NCI-H82 (cell line): ENCODE measurements around the gene BOLA1.
"Not testable (repeated sequence)": the region's sequence is repeated elsewhere in the genome, so short reads cannot be mapped to it uniquely, and the experiment has no call there.

Source experiments
- DNase-seq: peaks from one replicate; lab custom pipeline; 2025; lab: John Stamatoyannopoulos, UW

The BOLA1 gene

DNA sequence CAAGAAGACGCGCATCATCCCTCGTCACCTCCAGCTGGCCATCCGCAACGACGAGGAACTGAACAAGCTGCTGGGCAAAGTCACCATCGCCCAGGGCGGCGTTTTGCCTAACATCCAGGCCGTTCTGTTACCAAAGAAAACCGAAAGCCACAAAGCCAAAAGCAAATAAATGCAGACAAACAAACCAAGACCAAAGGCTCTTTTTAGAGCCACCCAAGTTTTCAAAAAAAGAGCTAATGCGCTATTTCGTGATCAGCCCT lies 12.2 kb upstream of the BOLA1 start:
- DNase-seq, result not testable (repeated sequence)

DNA sequence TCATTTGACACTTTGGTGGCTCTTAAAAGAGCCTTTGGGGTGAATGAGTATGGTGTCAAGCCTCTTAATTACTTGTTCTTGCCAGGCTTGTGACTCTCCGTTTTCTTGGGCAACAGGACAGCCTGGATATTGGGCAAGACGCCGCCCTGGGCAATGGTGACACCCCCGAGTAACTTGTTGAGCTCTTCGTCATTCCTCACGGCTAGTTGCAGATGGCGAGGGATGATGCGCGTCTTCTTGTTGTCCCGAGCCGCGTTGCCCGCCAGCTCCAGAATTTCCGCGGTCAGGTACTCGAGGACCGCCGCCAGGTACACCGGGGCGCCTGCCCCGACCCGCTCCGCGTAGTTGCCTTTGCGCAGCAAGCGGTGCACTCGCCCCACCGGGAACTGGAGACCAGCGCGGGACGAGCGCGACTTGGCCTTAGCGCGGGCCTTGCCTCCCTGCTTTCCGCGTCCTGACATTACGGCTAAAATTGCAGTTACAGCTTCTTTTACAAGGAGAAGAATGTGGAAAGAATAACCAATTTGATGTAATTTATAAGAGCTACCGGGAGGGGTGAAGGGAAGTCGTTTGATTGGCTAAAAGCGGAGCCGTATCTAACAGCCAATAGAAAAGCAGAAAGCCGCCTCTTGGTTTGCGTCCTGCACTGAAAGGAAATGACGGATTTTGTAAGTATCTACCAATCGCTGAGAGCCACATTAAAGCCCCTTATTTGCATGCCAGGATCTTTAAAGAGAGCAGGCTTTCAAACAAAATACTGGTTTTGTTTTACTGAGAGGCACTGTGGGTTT lies 11.7 kb upstream of the BOLA1 start:
- DNase-seq, result peak; percentile 99

DNA sequence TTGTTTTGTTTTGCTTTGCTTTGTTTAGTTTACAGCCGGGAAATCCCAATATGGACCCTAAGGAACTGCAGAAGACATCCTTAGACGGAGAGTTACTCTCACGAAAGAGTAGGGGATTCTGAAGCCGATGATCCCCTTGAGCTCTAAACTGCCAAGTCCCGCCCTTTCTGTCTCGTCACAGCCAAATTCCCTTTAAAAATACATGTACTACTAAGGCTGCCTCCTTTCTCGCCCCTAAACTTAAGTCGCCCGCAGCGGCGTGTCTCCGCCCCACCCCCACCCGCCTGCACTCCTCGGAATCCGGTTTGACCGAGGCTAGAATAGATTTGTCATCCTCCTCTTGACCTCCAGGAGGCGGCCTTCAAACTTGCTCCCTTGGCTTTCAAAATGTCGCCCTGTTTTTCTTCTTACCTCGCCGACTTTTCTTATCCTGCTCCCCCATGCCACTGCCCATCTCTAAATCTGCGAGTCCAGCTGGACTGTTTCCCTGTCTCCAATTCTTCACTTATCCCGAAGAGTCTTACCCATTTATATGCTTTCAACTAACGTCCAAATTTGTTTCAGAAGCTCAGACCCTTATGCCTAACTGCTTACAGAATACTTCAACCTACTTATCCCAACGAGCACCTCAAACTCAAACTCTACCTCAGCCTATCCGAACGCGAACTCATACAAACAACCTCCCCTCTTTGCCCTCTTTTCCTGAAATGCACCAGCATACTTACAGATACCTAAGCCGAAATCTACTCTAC lies 10.9 kb upstream of the BOLA1 start:
- peak; percentile 99 for DNase-seq

DNA sequence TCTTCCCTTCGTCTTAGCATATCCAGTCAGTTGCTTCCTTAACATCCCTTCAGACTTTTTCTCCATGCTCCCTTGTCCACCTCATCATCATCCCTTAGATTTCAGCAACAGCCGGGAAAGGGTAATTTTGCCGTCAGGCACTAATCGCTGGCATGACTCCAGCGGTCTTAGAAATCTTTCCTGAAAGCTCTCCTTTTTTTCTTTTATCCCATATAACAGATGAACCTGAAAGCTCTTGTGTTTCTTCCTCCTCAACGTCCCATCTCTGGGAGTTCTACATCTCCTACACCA lies 10.4 kb upstream of the BOLA1 start:
- DNase-seq, result peak; percentile 79

DNA sequence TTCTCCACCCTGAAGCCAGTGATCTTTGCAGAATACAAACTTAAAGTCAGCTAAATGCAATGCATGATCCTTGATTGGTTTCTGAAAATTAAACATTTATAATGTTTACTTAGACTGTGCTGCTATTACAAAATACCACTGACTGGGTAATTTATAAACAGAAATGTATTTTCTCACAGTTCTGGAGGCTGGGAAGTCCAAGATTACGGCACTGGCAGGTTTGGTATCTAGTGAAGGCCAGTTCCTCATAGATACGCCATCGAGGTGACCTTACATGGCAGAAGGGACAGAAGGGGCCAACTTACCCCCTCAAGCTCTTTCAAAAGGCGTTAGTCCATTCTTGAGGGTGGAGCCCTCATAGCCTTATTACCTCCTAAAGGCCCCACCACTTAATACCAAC lies 2.8 kb upstream of the BOLA1 start:
- DNase-seq, result no peak

DNA sequence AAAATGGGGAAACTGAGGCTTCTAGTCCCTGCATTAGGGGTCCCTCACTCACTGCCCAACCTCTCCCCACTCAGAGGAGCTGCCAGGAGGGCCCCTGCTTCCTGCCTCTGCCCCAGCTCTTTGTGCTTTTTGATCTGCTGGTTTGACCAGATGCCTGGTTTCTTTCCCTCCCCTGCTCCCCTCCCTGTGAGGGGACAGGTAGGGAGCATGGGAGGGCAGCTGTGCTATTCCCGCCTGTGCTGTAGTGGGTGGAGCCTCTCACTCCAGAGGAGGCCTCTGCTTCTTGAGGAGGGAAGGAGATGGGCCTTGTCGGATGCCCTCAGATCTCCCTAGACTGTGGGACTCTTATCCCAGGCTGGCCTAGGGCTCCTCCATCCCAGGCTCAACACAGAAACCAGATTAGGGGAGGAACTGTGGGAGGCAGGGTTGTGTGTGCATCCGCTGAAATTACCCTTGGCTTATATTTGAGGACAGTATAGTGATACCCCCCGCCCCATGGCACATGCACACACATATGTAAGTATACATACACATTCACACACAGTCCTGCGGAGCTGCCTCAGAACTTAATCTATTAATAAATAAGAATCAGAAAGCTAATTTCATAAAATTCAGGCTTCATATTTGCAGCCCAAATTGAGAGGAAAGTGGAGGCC lies 4.6 kb downstream of the BOLA1 start:
- peak; percentile 64 for DNase-seq

GRCh38 chr1:149906570-149907075 lies 7.3 kb downstream of the BOLA1 start:
- no peak for DNase-seq

- no peak for DNase-seq
These were observed 15.2 kb downstream of the BOLA1 start for GRCh38 chr1:149914545-149914944.

GRCh38 chr1:149915429-149916192 lies 16.2 kb downstream of the BOLA1 start:
- peak; percentile 86 for DNase-seq

DNA sequence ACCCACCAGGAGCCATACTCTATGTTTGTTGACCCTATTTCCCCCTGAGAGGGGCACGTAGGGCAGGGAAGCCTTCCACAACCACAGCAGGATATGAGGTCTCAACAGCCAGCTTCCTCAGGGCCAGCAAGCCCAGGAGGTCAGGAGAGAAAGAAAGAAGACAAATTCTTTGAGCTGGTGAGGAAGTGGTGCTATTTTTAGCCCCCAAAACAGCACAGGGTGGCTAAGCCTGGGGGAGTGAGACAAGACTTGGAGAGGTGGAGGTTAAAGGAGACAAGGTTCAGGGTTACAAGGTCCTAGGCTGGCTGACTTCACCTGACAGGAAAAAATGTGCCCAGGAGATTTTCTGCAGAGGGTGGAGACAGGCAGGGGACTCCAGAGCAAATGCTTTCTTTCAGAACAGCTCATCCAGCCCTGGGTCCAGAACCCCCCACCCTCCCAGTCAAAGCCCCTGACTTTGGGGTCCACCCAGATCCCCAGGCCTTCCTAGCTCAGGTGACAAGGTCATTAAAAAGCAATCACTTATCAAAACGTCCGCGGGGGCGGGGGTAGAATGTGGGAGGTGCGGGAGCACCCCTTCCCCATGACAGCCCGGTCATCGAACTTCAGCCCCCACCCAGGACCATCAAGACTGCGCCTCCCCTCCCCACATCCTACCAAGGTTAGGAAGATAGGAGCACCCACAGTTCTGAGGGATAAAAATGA lies 17.0 kb downstream of the BOLA1 start:
- no peak for DNase-seq

DNA sequence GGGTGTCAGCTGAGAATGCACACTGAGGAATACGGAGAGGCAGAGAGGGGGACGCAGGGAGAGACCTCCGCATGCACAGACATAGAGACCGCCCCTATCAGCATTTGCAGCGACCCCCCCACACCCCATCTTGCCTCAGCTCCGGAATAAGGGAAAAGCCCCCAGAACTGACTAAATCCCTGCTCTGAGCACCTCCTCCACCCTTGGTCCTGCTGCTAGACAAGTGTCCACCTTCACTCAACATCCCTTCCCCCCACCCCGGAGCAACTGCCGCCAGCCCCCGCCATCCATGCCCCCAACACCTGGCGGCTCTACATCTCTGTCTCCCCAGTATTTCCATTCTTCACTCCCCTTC lies 17.5 kb downstream of the BOLA1 start:
- DNase-seq, result no peak

DNA sequence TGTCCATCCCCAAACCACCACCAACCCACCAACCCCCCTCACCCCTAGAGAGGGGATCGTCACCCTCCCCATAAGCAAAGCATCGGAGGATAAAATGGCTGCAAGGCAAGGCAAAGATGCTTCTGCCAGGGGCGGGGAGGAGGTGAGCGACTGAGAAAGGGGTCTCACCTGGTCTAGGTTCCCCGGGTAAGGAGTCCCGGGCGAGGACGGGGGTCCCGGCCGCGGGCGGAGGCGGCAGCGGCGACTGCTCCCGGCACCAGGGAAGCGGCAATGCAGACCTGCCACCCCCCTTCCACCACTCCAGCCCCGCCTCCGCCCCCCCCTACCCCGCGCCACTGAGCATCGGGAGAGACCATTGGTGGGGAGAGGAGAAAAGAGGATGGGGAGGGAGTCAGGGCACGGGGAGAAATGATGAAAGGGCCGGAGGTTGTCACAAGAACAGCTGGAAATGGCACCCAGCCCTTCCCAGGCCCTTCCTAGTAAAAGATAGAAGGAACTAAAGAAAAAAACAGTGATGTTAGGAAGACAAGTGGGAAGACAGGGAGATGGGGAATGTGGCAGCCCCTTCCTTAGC lies 18.3 kb downstream of the BOLA1 start, which contains the start of gene SV2A:
Gene SV2A (minus strand): TSS at position 274 of the 574 bp plus-strand sequence. CDS start 4,004 bp downstream, outside the sequence.
- DNase-seq, result peak; percentile 90

- DNase-seq, result no peak
These were observed 24.3 kb downstream of the BOLA1 start for GRCh38 chr1:149923626-149924025.

DNA sequence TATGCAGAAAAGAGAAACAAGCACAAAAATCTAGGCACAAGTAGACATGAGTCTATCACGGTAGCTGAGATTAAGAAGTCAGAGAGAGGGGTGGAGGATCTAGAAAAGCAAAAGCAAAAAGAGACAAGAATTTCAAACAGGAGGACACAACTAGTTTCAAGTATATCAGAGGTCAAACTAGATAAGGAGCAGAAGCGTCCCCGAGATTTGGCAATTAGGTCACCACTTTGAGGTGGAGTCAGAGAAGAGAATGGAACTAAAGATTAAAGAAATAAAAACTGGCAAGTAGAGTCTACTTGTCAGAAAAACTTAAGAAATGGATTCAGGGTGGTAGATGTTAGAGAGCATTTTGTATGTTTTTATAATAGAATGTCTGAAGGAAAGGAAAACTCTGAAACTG lies 26.0 kb downstream of the BOLA1 start:
- no peak for DNase-seq

- no peak for DNase-seq
These were observed 26.4 kb downstream of the BOLA1 start for GRCh38 chr1:149925751-149926150.

DNA sequence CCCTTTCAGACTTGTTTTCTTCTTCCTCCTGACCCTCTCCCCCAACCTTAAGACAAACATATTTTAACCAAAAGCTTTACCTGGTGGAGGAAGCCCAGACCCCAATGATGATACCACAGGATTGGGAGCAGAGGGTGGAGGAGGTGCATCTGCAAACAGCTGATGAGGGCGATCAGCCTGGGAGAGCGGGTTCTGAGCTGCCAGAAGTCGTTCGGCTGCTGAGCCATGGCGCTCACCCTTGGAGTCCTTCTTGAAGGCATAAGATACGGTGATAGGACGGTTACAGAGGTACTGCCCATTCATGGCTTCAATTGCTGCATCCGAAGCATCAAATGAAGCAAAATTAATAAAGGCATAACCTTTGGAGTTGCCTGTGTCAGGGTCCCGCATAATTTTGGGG lies 26.9 kb downstream of the BOLA1 start:
- DNase-seq, result no peak

DNA sequence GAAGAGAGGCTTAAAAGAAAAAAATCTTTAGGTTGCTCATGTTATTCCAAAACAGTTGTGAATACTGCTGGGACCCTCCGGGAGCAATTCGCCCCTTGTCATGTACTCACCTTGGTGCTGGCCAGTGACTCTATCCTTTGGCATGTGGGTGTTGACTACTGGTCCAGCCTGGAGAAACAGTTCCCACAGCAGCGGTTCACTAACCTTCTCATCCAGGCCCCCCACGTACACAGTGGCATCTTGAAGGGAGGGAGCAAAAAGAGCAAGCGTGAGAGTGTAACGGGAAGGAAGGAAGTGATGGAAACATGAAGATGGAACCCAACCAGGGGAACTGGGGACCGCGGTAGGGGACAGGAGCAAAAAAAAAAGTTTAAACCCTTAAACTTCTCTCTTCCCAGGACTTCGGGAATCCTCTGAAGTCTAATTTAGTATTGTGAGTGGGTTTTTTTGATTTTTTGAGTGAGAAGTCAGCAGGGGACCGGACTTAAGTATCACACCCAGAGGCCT lies 27.7 kb downstream of the BOLA1 start:
- no peak for DNase-seq

DNA sequence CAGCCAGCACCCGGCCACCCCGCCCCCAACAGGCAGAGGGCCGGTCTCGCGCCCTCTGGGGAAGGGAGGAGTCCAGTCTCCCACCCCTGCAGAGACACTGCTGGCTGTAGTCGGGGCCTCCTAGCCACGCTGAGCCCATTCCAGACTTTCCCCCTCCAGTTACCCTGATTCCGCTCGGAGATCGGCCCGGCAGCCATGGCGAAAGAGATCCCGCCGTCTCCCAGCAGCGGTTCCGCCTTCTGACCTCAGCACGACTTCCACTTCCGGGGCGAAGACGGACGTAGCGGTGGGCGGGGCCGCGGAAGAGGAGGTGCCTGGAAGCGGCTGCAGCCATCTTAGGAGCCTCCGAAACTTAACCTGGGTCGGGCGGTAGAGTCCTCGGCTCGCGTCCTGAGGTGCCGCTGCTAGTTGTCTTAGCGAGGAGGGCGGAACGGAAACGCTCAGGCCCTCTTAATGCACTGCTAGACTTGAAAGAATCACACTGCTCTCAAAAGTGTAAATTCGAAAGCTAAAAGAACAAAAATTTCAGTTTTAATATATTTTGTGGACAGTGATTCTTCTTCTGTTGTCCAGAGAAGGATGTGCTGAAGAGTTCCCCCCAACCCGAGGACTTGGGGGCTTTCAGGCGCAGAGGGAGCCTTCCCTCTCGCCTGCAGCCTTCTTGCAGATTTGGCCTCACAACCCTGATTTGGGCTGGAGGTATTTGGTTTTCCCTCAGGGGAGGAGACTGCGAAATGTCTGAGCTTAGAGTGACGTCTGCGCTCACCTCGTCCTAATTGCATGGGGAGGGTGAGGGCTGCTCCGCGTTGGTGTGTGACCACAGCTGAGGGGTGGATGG lies 28.4 kb downstream of the BOLA1 start, which contains the start of gene SF3B4:
Gene SF3B4 (minus strand): TSS at position 241 of the 838 bp plus-strand sequence. CDS start 44 bp downstream, at position 197.
- peak; percentile 98 for DNase-seq

DNA sequence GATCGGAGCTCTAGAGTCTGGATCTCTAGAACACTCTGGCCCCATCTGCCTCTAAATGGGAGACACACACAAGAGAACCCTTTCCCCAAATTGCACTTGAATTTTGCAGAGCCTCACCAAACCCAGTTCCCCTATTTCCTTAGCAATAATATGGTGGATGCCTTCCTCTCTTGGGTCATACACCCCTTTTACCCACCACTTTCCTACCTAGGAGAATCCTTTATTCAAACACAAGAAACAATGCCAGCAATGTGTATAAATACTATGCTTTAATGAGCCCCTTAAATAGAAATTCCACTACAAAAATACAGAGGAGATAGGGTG lies 29.0 kb downstream of the BOLA1 start:
- DNase-seq, result no peak

DNA sequence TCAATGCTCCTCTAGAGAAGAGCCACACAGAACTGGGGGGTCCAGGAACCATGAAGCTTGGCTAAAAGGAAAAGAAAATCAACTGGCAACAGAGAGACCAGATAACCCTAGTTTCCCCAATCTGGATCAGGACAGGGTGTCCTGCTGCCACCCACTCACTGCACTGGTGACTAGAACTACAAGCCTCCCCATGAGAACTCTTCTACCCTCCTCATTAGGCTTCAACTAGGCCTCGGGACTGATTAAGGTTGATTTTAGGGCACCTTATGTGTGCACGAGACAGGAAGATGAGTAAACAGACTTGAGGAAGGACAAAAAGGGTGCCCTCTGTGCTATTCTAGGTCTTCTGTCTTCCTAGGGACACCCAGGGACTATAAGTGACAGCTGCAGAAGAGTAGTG lies 30.5 kb downstream of the BOLA1 start:
- no peak for DNase-seq
